Mucosa of descending colon (tissue), 3 donors: ENCODE results near the gene ZCCHC14. TPM values are rescaled to one million over a fixed set of nuclear protein-coding genes. Genes with fewer than 3 reads are reported as not detected.
"Not testable (repeated sequence)": the region's sequence is repeated elsewhere in the genome, so short reads cannot be mapped to it uniquely, and the experiment has no call there.

Experiments used
- ATAC-seq: fragments of 200-7000 bp; cut with Tn5 transposase; one replicate; pipeline ENCODE4 v1.9.1; 2020; ENCODE audit warnings: mild to moderate bottlenecking, moderate library complexity
- DNase-seq, 3 donors: peaks; one replicate each; pipeline ENCODE4 v3.0.0-alpha.2; 2020
- H3K36me3 ChIP-seq: fragments of 200-600 bp; one replicate; pipeline ENCODE4 v1.8.0; 2021; ENCODE audit warnings: low read depth, mild to moderate bottlenecking
- H3K4me1 ChIP-seq: fragments of 200-600 bp; one replicate; pipeline ENCODE4 v1.8.0; 2021; ENCODE audit warnings: low read depth, mild to moderate bottlenecking
- H3K4me3 ChIP-seq: fragments of 200-600 bp; one replicate; pipeline ENCODE4 v1.8.0; 2021; ENCODE audit warnings: mild to moderate bottlenecking
- H3K9me3 ChIP-seq: fragments of 200-600 bp; one replicate; pipeline ENCODE4 v1.8.0; 2021; ENCODE audit warnings: mild to moderate bottlenecking
- intact Hi-C, 2 donors: fragments of 100-400 bp; cut with DNase I in 1 of 2; cut with micrococcal nuclease in 1 of 2; formaldehyde crosslinking; loops; one replicate each; pipeline versions ENCODE4 v1.11.0 to v1.11.1; 2022; cut with DNase I, micrococcal nuclease
- total RNA-seq, 3 donors: library from RNA; stranded (reverse); fragmentation: NEBNext Ultra II Directional in 2 of 3; extraction: Animal tissue kit (Norgen Biotek cat#: 25700) in 2 of 3; gene quantifications; one replicate each; pipeline versions ENCODE4 v1.2.1 to v1.2.4, GENCODE V29; 2021 to 2023
- TF ChIP-seq, protein P1 (sequence below): fragments of 200-600 bp; IDR thresholded peaks from one replicate; pipeline ENCODE4 v1.8.0; 2022; ENCODE audit warnings: antibody characterized with exemption, mild to moderate bottlenecking
- donor health status: DM: no; HTN: no; CAD: no; lungs with moderate emphysema.
- donor health status: DM: no; HTN: no; CAD: no.
- donor health status: DM: no; HTN: yes; CAD: no.

Gene ZCCHC14
- total RNA-seq, 3 donors from 2014 or later, result 30.3 to 36.4 (median 32.3) TPM

- intact Hi-C loops, result no loop called here
- no peak overlapping the region for H3K4me3 ChIP-seq
- peaks cover 41% of the 10 kb centered on the region for H3K4me1 ChIP-seq
- H3K9me3 ChIP-seq, result no peaks in the 10 kb centered on the region
- TF ChIP-seq, protein P1, sequence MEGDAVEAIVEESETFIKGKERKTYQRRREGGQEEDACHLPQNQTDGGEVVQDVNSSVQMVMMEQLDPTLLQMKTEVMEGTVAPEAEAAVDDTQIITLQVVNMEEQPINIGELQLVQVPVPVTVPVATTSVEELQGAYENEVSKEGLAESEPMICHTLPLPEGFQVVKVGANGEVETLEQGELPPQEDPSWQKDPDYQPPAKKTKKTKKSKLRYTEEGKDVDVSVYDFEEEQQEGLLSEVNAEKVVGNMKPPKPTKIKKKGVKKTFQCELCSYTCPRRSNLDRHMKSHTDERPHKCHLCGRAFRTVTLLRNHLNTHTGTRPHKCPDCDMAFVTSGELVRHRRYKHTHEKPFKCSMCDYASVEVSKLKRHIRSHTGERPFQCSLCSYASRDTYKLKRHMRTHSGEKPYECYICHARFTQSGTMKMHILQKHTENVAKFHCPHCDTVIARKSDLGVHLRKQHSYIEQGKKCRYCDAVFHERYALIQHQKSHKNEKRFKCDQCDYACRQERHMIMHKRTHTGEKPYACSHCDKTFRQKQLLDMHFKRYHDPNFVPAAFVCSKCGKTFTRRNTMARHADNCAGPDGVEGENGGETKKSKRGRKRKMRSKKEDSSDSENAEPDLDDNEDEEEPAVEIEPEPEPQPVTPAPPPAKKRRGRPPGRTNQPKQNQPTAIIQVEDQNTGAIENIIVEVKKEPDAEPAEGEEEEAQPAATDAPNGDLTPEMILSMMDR, result no peak
- ATAC-seq (peak; percentile 87), DNase-seq (peak; percentile 88 to 90 (median 89))
- no peaks in the 10 kb centered on the region for H3K36me3 ChIP-seq
Observed at GRCh38 chr16:87487361-87487924, 5.4 kb downstream of the ZCCHC14 start.

DNA sequence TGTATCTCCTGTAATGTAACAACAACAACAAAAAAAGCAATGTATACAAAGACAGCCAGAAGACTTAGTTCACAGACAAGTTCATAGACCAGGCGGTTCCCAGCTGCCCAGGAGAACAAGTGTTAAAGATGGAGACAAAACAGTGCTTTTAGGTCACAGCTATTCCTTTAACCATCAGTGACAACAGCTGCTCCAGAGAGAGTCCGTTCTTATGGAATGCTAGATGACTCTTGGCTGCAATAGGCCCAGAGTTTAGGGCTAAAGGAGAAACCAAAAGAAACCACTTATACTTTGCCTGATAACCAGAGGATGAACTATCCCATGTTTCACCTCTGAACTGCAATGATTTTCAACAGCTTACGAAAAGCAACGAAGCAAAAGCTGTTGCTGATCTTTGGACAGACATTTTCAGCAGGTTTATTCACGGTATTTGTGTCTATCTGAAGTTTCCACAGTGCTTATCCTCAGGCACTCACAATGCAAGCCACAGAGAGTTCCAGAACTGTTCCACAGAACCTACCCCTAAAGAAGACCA, 6.0 kb downstream of the ZCCHC14 start:
- H3K4me3 ChIP-seq, result no peak overlapping the region
- no peaks in the 10 kb centered on the region for H3K9me3 ChIP-seq
- TF ChIP-seq, protein P1, result no peak
- DNase-seq (no peak), ATAC-seq (no peak)
- no peaks in the 10 kb centered on the region for H3K36me3 ChIP-seq
- intact Hi-C loops, result no loop called here
- H3K4me1 ChIP-seq, result peaks cover 41% of the 10 kb centered on the region

DNA sequence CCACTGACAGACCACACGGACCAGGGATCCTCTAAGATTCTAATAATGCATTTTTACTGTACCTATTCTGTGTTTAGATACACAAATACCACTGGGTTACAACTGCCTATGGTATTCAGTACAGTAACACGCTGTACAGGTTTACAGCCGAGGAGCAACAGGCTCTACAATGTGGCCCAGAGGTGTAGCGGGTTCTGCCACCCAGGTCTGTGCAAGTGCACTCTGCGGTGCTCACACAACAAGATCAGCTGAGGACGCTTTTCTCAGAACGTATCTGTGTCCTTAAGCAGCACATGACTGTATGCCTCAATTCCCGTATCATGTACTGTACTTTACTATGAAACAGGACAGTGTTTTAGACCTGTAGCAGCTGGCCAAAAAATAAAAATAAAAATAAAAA, 6.5 kb downstream of the ZCCHC14 start:
- H3K9me3 ChIP-seq, result no peaks in the 10 kb centered on the region
- no peak overlapping the region for H3K4me3 ChIP-seq
- no peaks in the 10 kb centered on the region for H3K36me3 ChIP-seq
- peaks cover 41% of the 10 kb centered on the region for H3K4me1 ChIP-seq
- intact Hi-C loops, result no loop called here
- ATAC-seq (no peak), DNase-seq (no peak)
- TF ChIP-seq, protein P1, result no peak

DNA sequence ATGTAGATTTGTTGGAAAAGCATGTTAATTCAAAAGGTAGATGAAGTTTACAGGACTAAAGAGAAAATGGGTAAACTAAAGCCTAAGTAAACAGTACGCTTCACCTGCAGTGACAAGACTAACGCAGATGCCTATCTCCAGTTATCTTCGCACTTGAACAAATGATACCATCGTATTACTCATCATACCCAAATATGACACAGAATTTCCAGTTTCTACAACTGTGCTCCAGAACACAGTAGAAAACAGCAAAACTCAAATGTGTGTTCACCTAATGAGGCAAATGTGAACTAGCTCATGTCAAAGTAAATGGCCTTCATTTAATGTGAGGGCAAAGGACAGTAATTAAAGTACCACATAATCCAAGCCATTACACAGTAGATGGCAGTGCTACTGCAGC, 7.0 kb downstream of the ZCCHC14 start:
- H3K36me3 ChIP-seq, H3K9me3 ChIP-seq, H3K4me3 ChIP-seq, DNase-seq, intact Hi-C loops: not testable (repeated sequence)
- H3K4me1 ChIP-seq, result peaks cover 41% of the 10 kb centered on the region
- peak; percentile 6 for ATAC-seq

GRCh38 chr16:87484487-87485331, 8.1 kb downstream of the ZCCHC14 start:
- TF ChIP-seq, protein P1, result no peak
- intact Hi-C loops, result no loop called here
- ATAC-seq (peak; percentile 13), DNase-seq (no peak)
- no peaks in the 10 kb centered on the region for H3K36me3 ChIP-seq
- peaks cover 38% of the 10 kb centered on the region for H3K4me1 ChIP-seq
- H3K9me3 ChIP-seq, result no peaks in the 10 kb centered on the region
- no peak overlapping the region for H3K4me3 ChIP-seq

- H3K9me3 ChIP-seq, result no peaks in the 10 kb centered on the region
- H3K36me3 ChIP-seq, result no peaks in the 10 kb centered on the region
- intact Hi-C loops, result no loop called here
- H3K4me3 ChIP-seq, result no peak overlapping the region
- peaks cover 33% of the 10 kb centered on the region for H3K4me1 ChIP-seq
- DNase-seq (no peak), ATAC-seq (no peak)
- TF ChIP-seq, protein P1, result no peak
Observed at GRCh38 chr16:87483481-87483880, 9.3 kb downstream of the ZCCHC14 start.

DNA sequence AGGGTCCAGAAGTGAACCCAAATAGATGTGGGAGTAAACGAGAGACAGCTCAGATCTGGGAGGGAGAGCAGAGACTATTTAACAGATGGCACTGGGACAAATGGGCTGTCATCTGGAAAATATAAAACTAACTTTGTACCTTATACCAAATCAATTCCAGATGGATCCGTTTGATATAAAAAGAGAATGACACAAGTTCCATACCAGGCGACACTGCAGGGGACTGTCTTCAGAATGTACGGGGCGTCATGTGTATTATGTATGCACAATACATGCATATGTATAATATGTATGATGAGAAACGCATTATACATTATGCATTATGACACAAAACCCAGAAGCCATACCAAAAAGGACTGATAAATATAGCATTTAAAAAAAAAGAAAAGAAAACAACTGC, 10.2 kb downstream of the ZCCHC14 start:
- H3K9me3 ChIP-seq, DNase-seq, intact Hi-C loops, ATAC-seq, H3K36me3 ChIP-seq, H3K4me3 ChIP-seq: not testable (repeated sequence)
- peaks cover 33% of the 10 kb centered on the region for H3K4me1 ChIP-seq
